SK-N-SH (cell line): ENCODE measurements around the gene MAPK1. TPM values are rescaled to one million over a fixed set of nuclear protein-coding genes. Genes with fewer than 3 reads are reported as not detected.

Experiments
- CTCF ChIA-PET: fragments of 300-600, 350-600 bp; formaldehyde crosslinking; extraction: SDS; loops from one replicate; lab custom pipeline; 2021; lab: Yijun Ruan, JAX
- POLR2A ChIA-PET: fragments of 350-600 bp; sonication (Branson Sonifier 250); formaldehyde crosslinking; extraction: SDS; loops from one replicate; lab custom pipeline; 2020; ENCODE audit warnings: antibody characterized with exemption, inconsistent platforms; lab: Yijun Ruan, JAX
- DNase-seq: peaks from one replicate; pipeline ENCODE4 v3.0.0; 2012
- H2AFZ ChIP-seq: fragments of 200-600 bp; sonication (generic); 2 replicates; pipeline ENCODE4 v1.8.1; 2016; ENCODE audit warnings: antibody characterized with exemption, mild to moderate bottlenecking, low read depth
- H3F3A ChIP-seq: fragments of 200-600 bp; sonication (generic); replicated peaks from 2 replicates; pipeline ENCODE3; 2016; ENCODE audit warnings: antibody characterized with exemption, mild to moderate bottlenecking; ENCODE audit not compliant: insufficient read depth
- H3K27ac ChIP-seq, 2 experiments: fragments of 200-500 bp in 1 of 2; fragments of 200-600 bp in 1 of 2; sonication (Bioruptor generic) in 1 of 2; sonication (generic), shearing (Covaris generic) in 1 of 2; 2 replicates each; pipeline versions ENCODE4 v1.5.1 to v1.6.1; 2014 to 2016; ENCODE audit warnings: low read depth in 2 of 2, inconsistent platforms in 1 of 2, low read length in 1 of 2, mild to moderate bottlenecking in 1 of 2, mixed read lengths in 1 of 2
- H3K27me3 ChIP-seq: fragments of 200-600 bp; sonication (generic), shearing (Covaris generic); 2 replicates; pipeline ENCODE4 v1.6.1; 2016; ENCODE audit warnings: mixed run types; ENCODE audit not compliant: insufficient read depth
- H3K36me3 ChIP-seq, 2 experiments: fragments of 200-500 bp in 1 of 2; fragments of 200-600 bp in 1 of 2; sonication (Bioruptor generic) in 1 of 2; sonication (generic) in 1 of 2; replicated peaks in 1 of 2; 2 replicates each; pipeline versions ENCODE3 to v1.5.1; 2014 to 2016; ENCODE audit warnings: low read length in 1 of 2, mild to moderate bottlenecking in 1 of 2; ENCODE audit not compliant: insufficient read depth in 2 of 2, control insufficient read depth in 1 of 2
- H3K4me1 ChIP-seq, 2 experiments: fragments of 200-500 bp in 1 of 2; fragments of 200-600 bp in 1 of 2; sonication (Bioruptor generic) in 1 of 2; sonication (generic), shearing (Covaris generic) in 1 of 2; 2 replicates each; pipeline versions ENCODE4 v1.5.1 to v1.6.1; 2014 to 2016; ENCODE audit warnings: low read depth in 1 of 2, low read length in 1 of 2, mixed run types in 1 of 2; ENCODE audit not compliant: insufficient read depth in 2 of 2, control insufficient read depth in 1 of 2
- H3K4me2 ChIP-seq: fragments of 200-600 bp; sonication (generic), shearing (Covaris generic); 2 replicates; pipeline ENCODE4 v1.6.1; 2017; ENCODE audit warnings: mixed run types
- H3K4me3 ChIP-seq, 2 experiments: fragments of 200-500 bp in 1 of 2; fragments of 200-600 bp in 1 of 2; sonication (Bioruptor generic) in 1 of 2; sonication (generic), shearing (Covaris generic) in 1 of 2; 2 replicates each; pipeline versions ENCODE4 v1.5.1 to v1.8.1; 2014 to 2016; ENCODE audit warnings: low read depth in 2 of 2, inconsistent platforms in 1 of 2, low read length in 1 of 2, mild to moderate bottlenecking in 1 of 2, mixed read lengths in 1 of 2, moderate library complexity in 1 of 2
- H3K79me2 ChIP-seq: fragments of 200-600 bp; sonication (generic); 2 replicates; pipeline ENCODE4 v1.8.1; 2017; ENCODE audit warnings: mild to moderate bottlenecking; ENCODE audit not compliant: insufficient read depth
- H3K9ac ChIP-seq: fragments of 200-600 bp; sonication (generic); 2 replicates; pipeline ENCODE4 v1.6.1; 2017; ENCODE audit warnings: mixed run types
- H3K9me2 ChIP-seq: fragments of 200-600 bp; sonication (generic); 2 replicates; pipeline ENCODE4 v1.6.1; 2017; ENCODE audit warnings: mixed run types
- H3K9me3 ChIP-seq: fragments of 200-600 bp; sonication (generic); 2 replicates; pipeline ENCODE4 v1.6.1; 2017; ENCODE audit warnings: mixed run types, mild to moderate bottlenecking, moderate library complexity
- H4K20me1 ChIP-seq: fragments of 200-600 bp; sonication (generic); 2 replicates; pipeline ENCODE4 v1.6.1; 2017; ENCODE audit warnings: mild to moderate bottlenecking, mixed run types; ENCODE audit not compliant: insufficient read depth
- EP300 ChIP-seq, 2 experiments: IDR thresholded peaks; 2 replicates each; pipeline versions ENCODE4 v1.4.0 to v1.6.1; 2012; ENCODE audit warnings: borderline replicate concordance in 1 of 2, low read depth in 1 of 2, low read length in 1 of 2
- NFIC ChIP-seq: IDR thresholded peaks from 2 replicates; pipeline ENCODE4 v1.4.0; 2012; ENCODE audit warnings: borderline replicate concordance
- POLR2AphosphoS5 ChIP-seq: IDR thresholded peaks from 2 replicates; pipeline ENCODE4 v1.6.1; 2012; ENCODE audit warnings: low read depth, low read length
- RAD21 ChIP-seq: IDR thresholded peaks from 2 replicates; pipeline ENCODE4 v1.6.1; 2012; ENCODE audit warnings: mild to moderate bottlenecking, low read length
- RFX5 ChIP-seq: IDR thresholded peaks from 2 replicates; pipeline ENCODE4 v1.6.1; 2012; ENCODE audit warnings: mild to moderate bottlenecking, improper control_type of control experiment, low read length
- TAF1 ChIP-seq: IDR thresholded peaks from 2 replicates; pipeline ENCODE4 v1.6.1; 2012; ENCODE audit warnings: low read depth, mild to moderate bottlenecking, low read length, moderate library complexity, borderline replicate concordance
- TCF12 ChIP-seq: IDR thresholded peaks from 2 replicates; pipeline ENCODE4 v1.4.0; 2012
- TEAD4 ChIP-seq: IDR thresholded peaks from 2 replicates; pipeline ENCODE4 v1.4.0; 2012; ENCODE audit warnings: mild to moderate bottlenecking, borderline replicate concordance; ENCODE audit not compliant: insufficient read depth
- YY1 ChIP-seq: IDR thresholded peaks from 2 replicates; pipeline ENCODE4 v1.4.0; 2012; ENCODE audit warnings: low read depth, mild to moderate bottlenecking
- WGBS: methylation state at CpG from one replicate; pipeline ENCODE4 v1.1.6; 2017; ENCODE audit warnings: low lambda C conversion rate; 5-methylcytosine and 5-hydroxymethylcytosine counted together
- polyA plus RNA-seq, 3 experiments: library from polyadenylated mRNA; depleted of rRNA; stranded (reverse); fragments of >200 nt; gene quantifications; 2 replicates each; pipeline ENCODE4 v1.2.3, GENCODE V29; 2012
- TF ChIP-seq, protein P1 (sequence below): IDR thresholded peaks from 2 replicates; pipeline ENCODE4 v1.6.1; 2012; ENCODE audit warnings: mild to moderate bottlenecking, low read depth, low read length, moderate library complexity
- TF ChIP-seq, protein P2 (sequence below): IDR thresholded peaks from 2 replicates; pipeline ENCODE4 v1.4.0; 2012; ENCODE audit warnings: low read depth, borderline replicate concordance
- TF ChIP-seq, protein P3 (sequence below): fragments of 150-350 bp; IDR thresholded peaks from 2 replicates; pipeline ENCODE4 v1.6.1; 2016; ENCODE audit warnings: mild to moderate bottlenecking, low read depth, low read length
- TF ChIP-seq, protein P4 (sequence below): fragments of 150-350 bp; IDR thresholded peaks from 2 replicates; pipeline ENCODE4 v1.6.1; 2017; ENCODE audit warnings: antibody characterized with exemption, low read length, low read depth, borderline replicate concordance

MAPK1 gene
- polyA plus RNA-seq, 1 of the 3 experiments (the other 2 are of a cell fraction) = 25.6 TPM

DNA sequence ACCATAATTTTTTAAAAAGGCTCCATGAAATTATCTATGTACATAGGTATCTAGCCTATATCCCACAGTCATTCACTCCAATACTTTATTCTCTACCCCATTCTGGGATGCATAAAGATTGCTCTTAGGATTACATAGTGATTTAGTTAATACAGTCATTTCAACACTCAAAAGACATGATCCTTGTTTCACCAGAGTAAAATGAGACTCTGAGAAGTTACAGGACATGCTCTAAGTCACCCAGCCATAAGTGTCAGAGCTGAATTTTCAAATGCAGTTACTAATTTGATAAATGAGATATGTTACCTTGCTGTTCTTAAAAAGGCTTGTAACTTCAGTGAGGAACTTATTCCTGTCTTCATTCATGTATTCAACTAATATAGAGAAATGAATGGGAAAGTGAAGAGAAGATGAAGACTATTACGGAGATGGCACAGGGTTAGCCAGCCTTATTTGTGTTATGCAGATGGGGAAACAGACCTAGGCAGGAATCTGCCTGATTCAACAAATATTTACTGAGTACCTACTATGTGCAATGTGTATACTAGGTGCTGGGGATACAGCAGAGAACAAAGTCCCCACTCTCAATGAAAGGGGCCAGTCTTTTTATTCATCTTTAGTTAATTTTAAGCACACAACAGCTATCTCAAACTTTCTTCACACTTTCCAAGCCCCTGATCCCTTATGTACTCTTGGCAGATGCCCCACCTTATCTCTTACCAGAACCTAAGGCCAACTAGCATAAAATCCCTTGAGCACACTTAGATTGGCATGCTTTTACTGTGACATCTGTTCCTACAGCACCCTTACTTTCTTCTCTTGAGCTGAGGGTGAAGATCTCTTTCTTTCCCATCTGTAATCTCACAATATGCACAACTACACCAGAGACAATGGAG, 21.6 kb downstream of the MAPK1 start (continued):
- TF ChIP-seq, protein P1, sequence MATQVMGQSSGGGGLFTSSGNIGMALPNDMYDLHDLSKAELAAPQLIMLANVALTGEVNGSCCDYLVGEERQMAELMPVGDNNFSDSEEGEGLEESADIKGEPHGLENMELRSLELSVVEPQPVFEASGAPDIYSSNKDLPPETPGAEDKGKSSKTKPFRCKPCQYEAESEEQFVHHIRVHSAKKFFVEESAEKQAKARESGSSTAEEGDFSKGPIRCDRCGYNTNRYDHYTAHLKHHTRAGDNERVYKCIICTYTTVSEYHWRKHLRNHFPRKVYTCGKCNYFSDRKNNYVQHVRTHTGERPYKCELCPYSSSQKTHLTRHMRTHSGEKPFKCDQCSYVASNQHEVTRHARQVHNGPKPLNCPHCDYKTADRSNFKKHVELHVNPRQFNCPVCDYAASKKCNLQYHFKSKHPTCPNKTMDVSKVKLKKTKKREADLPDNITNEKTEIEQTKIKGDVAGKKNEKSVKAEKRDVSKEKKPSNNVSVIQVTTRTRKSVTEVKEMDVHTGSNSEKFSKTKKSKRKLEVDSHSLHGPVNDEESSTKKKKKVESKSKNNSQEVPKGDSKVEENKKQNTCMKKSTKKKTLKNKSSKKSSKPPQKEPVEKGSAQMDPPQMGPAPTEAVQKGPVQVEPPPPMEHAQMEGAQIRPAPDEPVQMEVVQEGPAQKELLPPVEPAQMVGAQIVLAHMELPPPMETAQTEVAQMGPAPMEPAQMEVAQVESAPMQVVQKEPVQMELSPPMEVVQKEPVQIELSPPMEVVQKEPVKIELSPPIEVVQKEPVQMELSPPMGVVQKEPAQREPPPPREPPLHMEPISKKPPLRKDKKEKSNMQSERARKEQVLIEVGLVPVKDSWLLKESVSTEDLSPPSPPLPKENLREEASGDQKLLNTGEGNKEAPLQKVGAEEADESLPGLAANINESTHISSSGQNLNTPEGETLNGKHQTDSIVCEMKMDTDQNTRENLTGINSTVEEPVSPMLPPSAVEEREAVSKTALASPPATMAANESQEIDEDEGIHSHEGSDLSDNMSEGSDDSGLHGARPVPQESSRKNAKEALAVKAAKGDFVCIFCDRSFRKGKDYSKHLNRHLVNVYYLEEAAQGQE = no peak

DNA sequence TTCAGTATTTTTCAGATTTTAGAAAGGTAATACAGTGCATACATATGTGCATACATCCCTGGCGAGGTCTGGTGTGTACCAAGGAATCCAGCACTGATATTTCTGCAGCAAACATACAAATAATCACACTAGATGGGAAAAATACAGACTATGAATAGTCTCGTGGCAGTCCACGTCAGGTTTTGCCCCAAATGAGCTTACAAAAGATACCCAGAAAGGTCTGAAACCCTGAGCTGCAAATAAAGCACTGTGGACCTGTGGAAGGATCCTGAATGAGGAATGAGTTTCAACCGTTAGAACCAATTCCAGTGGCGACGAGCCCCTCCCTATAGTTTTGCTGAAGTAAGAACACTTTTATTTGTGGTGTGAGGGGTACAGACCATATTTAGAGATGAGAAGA, 24.5 kb downstream of the MAPK1 start:
- H3K79me2 ChIP-seq = peaks cover 100% of the 10 kb centered on the region
- no peaks in the 10 kb centered on the region for H3K9me3 ChIP-seq
- H3F3A ChIP-seq = peaks cover 21% of the 10 kb centered on the region
- H3K9ac ChIP-seq = no peak overlapping the region
- H3K4me1 ChIP-seq = 0 out of 4 replicates have a peak, but pooled peaks cover 0 to 1% of the 10 kb centered on the region in 2 experiments
- no peak overlapping the region for H3K4me3 ChIP-seq
- TF ChIP-seq, protein P2, sequence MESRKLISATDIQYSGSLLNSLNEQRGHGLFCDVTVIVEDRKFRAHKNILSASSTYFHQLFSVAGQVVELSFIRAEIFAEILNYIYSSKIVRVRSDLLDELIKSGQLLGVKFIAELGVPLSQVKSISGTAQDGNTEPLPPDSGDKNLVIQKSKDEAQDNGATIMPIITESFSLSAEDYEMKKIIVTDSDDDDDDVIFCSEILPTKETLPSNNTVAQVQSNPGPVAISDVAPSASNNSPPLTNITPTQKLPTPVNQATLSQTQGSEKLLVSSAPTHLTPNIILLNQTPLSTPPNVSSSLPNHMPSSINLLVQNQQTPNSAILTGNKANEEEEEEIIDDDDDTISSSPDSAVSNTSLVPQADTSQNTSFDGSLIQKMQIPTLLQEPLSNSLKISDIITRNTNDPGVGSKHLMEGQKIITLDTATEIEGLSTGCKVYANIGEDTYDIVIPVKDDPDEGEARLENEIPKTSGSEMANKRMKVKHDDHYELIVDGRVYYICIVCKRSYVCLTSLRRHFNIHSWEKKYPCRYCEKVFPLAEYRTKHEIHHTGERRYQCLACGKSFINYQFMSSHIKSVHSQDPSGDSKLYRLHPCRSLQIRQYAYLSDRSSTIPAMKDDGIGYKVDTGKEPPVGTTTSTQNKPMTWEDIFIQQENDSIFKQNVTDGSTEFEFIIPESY = no peak
- TF ChIP-seq POLR2AphosphoS5 = no peak
- peaks cover 55% of the 10 kb centered on the region for H4K20me1 ChIP-seq
- CTCF ChIA-PET = interaction anchor here (0.9 kb wide), 1 partner anchor 23 kb away, joined by 4 read pairs; no protein-coding TSS in a partner anchor
- no peak for DNase-seq
- H3K4me2 ChIP-seq = no peak overlapping the region
- no peaks in the 10 kb centered on the region for H3K27me3 ChIP-seq
- H3K27ac ChIP-seq = no peak overlapping the region
- POLR2A ChIA-PET = no interaction called here
- no peaks in the 10 kb centered on the region for H3K9me2 ChIP-seq
- H3K36me3 ChIP-seq = peaks cover 0 to 9% of the 10 kb centered on the region in 2 experiments
- H2AFZ ChIP-seq = no peak overlapping the region
- 96% methylated on average over 6 of the region's 6 CpGs for WGBS

DNA sequence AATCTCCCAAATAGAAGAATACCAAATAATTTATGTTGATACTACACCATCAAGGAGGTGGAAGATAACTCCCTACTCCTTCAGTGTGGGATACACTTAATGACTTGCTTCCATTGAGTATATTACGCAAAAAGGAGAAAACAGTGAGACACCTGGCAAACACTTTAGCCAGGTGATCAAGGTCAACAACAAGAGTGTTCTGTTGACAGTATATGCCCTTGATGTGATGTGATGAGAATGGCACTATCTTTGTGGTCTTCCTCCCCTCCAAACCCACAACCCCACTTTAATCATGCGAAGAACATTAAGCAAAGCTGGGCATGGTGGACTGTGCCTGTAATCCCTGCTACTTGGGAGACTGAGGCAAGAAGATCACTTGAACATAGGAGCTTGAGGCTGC, 26.0 kb downstream of the MAPK1 start:
- Histone ChIP-seq H3K27me3 (no peaks in the 10 kb centered on the region), H4K20me1 (peaks cover 50% of the 10 kb centered on the region), H3K4me1 (peaks cover 3 to 11% of the 10 kb centered on the region in 2 experiments; a peak in 1 of 4 replicates), H3K27ac (no peak overlapping the region), H3K36me3 (peaks cover 0 to 9% of the 10 kb centered on the region in 2 experiments), H3K4me3 (no peak overlapping the region), H3K9me3 (no peaks in the 10 kb centered on the region), H3F3A (peaks cover 32% of the 10 kb centered on the region), H3K9me2 (no peaks in the 10 kb centered on the region), H3K79me2 (peaks cover 94% of the 10 kb centered on the region), H3K4me2 (no peak overlapping the region), H2AFZ (no peak overlapping the region), H3K9ac (no peak overlapping the region)
- ChIA-PET CTCF (no interaction called here), POLR2A (no interaction called here)
- 100% methylated on average over 2 of the region's 2 CpGs for WGBS
- no peak for DNase-seq
- TF ChIP-seq RAD21 (no peak), NFIC (no peak), RFX5 (no peak), TEAD4 (no peak), EP300 (IDR thresholded peaks at IDR 0.05; ENCODE audit: borderline replicate concordance in 1 of 2, low read depth in 1 of 2, low read length in 1 of 2) (no peak), TAF1 (no peak), TCF12 (no peak), YY1 (no peak)
- TF ChIP-seq, protein P2 = no peak
- TF ChIP-seq, protein P3, sequence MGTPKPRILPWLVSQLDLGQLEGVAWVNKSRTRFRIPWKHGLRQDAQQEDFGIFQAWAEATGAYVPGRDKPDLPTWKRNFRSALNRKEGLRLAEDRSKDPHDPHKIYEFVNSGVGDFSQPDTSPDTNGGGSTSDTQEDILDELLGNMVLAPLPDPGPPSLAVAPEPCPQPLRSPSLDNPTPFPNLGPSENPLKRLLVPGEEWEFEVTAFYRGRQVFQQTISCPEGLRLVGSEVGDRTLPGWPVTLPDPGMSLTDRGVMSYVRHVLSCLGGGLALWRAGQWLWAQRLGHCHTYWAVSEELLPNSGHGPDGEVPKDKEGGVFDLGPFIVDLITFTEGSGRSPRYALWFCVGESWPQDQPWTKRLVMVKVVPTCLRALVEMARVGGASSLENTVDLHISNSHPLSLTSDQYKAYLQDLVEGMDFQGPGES = no peak
- TF ChIP-seq, protein P4, sequence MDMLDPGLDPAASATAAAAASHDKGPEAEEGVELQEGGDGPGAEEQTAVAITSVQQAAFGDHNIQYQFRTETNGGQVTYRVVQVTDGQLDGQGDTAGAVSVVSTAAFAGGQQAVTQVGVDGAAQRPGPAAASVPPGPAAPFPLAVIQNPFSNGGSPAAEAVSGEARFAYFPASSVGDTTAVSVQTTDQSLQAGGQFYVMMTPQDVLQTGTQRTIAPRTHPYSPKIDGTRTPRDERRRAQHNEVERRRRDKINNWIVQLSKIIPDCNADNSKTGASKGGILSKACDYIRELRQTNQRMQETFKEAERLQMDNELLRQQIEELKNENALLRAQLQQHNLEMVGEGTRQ = no peak
